ENCODE results near the gene FUT2.
"Not testable (repeated sequence)": the region's sequence is repeated elsewhere in the genome, so short reads cannot be mapped to it uniquely, and the experiment has no call there.

- not testable (repeated sequence) for TF ChIP-seq EZH2 (IDR thresholded peaks at IDR 0.05; ENCODE audit: borderline replicate concordance, control insufficient read depth, low read depth, low read length); ESRRA (IDR thresholded peaks at IDR 0.05; ENCODE audit: low read length); CTCF (IDR thresholded peaks at IDR 0.05 in 2 of 3, conservative IDR thresholded peaks at IDR 0.05 in 1 of 3; ENCODE audit: control insufficient read depth in 2 of 3, extremely low read depth in 1 of 3, insufficient read depth in 1 of 3, low read depth in 3 of 3, low read length in 3 of 3); PKNOX1 (IDR thresholded peaks at IDR 0.05); POLR2AphosphoS5 (IDR thresholded peaks at IDR 0.05; ENCODE audit: low read length); NBN (IDR thresholded peaks at IDR 0.05); JUND (IDR thresholded peaks at IDR 0.05; ENCODE audit: low read depth, low read length); ATF2 (IDR thresholded peaks at IDR 0.05; ENCODE audit: low read length); SP1 (IDR thresholded peaks at IDR 0.05; ENCODE audit: low read depth, low read length); PRDM15 (CRISPR knock-in tag; IDR thresholded peaks at IDR 0.05); REST (IDR thresholded peaks at IDR 0.05; ENCODE audit: low read depth, low read length); FOS (IDR thresholded peaks at IDR 0.05; ENCODE audit: borderline replicate concordance, extremely low read depth, insufficient read length)
These were observed 9.1 kb upstream of the FUT2 start for GRCh38 chr19:48686637-48687036.

Data from GM12878 (cell line).